ENCODE results near the gene USP47.

The USP47 gene

GRCh38 chr11:11937433-11937832, 95.7 kb downstream of the USP47 start:
- DNase-seq (ENCODE audit: low read depth): no peak

GRCh38 chr11:11937957-11938356, 96.2 kb downstream of the USP47 start:
- no peak for DNase-seq (ENCODE audit: low read depth)

- DNase-seq (ENCODE audit: low read depth): no peak
Observed at GRCh38 chr11:11940551-11940950, 98.8 kb downstream of the USP47 start.

- no peak for DNase-seq (ENCODE audit: low read depth)
Observed at GRCh38 chr11:11942668-11943067, 100.9 kb downstream of the USP47 start.

- no peak for DNase-seq (ENCODE audit: low read depth)
Observed at GRCh38 chr11:11944444-11944843, 102.7 kb downstream of the USP47 start.

DNA sequence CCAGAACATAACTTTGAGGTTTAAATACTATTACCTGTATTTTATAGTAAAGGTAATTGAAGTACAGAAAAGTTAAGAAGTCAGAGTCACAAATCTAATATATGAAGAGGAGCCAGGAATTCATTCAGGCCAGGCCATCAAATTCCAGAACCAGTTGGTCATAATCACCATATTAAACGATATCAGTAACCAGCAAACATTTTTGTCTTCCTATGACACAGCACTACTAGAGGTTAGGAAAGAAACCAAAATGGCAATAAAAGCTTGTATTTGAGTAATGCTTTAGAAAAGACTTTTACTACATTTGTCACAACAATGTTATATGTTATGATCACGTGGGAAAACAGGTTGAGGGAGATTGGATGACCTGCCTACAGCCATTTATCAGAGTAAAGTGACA, 104.4 kb downstream of the USP47 start:
- no peak for DNase-seq (ENCODE audit: low read depth)

DNA sequence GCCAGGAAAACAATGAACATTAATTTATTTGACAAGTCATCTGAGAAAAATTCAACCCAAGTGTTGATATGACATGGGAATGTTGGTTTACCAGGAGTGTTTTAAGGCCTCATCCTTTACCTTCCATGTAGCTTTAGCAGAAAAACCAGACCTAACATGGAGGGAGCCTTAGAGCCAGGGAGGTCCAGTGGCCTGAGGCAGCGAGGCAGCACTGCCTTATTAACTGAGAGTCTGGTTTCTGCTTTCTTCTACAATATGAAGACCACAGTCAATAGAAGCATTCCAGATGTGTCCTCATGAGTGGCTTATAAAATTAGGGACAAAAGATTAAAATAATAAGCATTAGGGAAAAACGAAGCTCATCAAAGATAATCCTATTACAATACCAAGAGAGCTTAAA, 105.1 kb downstream of the USP47 start:
- DNase-seq (ENCODE audit: low read depth): no peak

- DNase-seq (ENCODE audit: low read depth): no peak
Observed at GRCh38 chr11:11947825-11948224, 106.1 kb downstream of the USP47 start.

- no peak for DNase-seq (ENCODE audit: low read depth)
Observed at GRCh38 chr11:11948242-11948947, 106.6 kb downstream of the USP47 start.

GRCh38 chr11:11949482-11949881, 107.7 kb downstream of the USP47 start:
- DNase-seq (ENCODE audit: low read depth): no peak

- DNase-seq (ENCODE audit: low read depth): no peak
Observed at GRCh38 chr11:11952036-11952435, 110.3 kb downstream of the USP47 start.

DNA sequence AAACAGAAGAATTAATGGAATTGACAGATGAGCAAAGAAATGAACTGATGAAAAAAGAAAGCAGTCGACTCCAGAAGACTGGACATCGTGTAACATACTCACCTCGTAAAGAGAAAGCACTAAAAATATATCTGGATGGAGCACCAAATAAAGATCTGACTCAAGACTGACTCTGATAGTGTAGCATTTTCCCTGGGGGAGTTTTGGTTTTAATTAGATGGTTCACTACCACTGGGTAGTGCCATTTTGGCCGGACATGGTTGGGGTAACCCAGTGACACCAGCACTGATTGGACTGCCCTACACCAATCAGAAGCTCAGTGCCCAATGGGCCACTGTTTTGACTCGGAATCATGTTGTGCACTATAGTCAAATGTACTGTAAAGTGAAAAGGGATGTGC, 114.2 kb downstream of the USP47 start:
- no peak for DNase-seq (ENCODE audit: low read depth)

DNA sequence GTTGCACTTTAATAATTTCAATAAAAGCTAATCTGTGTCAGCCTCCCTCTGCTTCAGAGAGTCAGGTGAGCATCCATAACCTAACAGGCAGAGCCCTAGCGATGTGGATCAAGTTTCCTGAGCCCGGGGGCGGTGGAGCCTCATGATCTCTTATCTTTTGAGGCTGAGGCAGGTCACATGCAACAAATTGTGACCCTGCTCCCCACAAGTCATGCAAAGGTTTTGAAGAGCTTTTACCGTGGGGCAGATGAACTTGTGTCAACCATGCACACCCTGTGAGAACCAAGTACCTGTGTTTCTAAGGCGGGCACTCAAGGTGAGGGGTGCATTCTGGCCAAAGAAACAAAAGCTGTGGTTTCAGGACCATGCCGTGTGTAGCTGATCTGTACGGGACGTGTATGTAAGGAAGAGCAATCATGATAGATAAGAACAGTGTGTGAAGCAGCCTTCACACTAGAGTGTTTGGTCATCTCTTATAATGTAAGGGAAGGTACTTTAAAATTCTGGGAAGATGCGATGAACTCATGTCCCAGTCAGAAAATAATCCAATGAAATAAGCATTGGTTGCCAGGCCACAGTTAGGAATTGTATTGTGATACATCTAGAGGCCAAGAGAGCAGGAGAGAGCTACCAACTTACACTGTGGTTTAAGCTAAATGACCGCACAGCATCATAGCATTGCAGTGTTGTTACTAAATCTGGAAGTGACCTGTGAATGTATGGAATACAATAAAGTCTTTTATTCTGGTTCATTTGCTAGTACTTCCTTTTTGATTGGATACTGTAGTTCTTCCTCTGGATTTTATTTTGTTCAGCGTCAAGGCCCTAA, 116.8 kb downstream of the USP47 start:
- DNase-seq (ENCODE audit: low read depth): no peak

DNA sequence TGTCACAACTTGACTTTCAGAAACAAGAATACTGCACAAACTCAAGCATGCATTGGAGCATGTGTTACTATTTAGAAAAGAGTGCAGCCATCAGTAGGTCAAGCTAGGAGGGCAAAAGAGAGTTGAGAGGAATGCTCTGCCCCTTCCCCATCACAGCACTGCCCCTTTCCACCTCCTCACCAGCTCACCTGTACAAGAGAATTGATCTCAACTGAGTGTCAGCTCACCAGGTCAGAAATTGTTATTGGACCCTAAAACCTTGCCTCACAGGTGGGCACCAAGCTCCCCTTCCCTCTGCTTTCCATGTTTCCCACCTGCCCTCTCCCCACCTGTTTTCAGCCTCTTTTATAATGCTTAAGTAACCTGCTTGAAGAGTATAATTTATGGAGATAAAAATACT, 117.8 kb downstream of the USP47 start:
- DNase-seq (ENCODE audit: low read depth): no peak

- DNase-seq (ENCODE audit: low read depth): no peak
Observed at GRCh38 chr11:11960687-11961086, 118.9 kb downstream of the USP47 start.

- DNase-seq (ENCODE audit: low read depth): no peak
Observed at GRCh38 chr11:11961399-11962028, 119.7 kb downstream of the USP47 start.

- DNase-seq (ENCODE audit: low read depth): no peak
Observed at GRCh38 chr11:11963067-11963466, 121.3 kb downstream of the USP47 start.

GRCh38 chr11:11963842-11964773, 122.3 kb downstream of the USP47 start:
- no peak for DNase-seq (ENCODE audit: low read depth)

- DNase-seq (ENCODE audit: low read depth): no peak
Observed at GRCh38 chr11:11964774-11965150, 123.0 kb downstream of the USP47 start.

DNA sequence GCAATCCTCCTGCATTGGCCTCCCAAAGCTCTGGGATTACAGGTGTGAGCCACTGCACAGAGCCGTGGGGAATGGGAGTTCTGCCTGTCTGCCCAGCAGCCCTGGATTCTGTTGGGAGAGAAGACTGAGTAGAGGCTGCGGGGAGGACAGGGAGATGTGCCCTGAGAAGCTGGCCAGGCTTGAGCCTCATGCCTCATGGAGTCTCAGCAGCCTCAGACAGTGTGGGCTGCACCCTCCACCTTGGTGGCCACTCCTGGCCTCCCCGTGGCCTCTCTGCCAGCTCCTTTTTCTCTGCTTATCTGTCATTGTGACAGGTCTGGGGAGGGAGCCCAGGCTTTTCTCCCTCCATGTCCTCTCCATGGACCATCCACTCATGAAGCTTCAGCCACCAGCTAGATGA, 123.4 kb downstream of the USP47 start:
- no peak for DNase-seq (ENCODE audit: low read depth)

DNA sequence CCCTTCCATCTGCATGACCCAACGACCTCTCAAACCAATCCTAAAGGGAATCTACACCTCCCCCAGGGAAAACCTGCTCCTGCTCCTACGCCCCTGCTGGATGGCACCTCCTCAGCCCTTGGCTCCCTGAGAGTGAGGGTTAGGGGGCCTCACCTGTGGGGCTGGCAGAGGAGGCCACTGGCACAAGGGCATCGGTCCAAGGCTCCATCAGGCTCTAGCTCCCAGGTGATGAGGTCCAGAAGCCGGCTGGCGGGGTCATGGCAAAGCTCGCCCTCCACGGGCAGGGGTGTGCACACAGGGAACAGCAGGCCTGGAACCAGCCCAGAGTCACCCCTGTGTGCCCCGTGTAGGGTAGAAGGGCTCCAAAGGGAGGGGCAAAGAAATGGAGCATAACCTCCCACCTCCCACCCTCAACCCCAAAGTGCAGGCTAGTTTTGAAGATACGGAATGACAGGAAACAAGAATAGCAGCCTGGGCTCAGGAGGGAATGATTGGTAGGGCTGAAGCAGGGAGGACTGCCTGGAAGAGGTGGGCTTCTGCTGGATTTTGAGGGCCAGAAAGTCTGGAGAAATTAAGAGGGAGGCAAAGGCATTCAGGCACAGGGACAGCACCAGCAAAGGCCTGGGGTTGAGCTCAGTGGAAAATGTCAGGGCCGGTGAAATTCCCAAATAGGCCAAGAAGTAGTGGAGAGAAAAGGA, 124.0 kb downstream of the USP47 start:
- no peak for DNase-seq (ENCODE audit: low read depth)

Data from activated T-helper 9 cell treated with anti-CD3 and anti-CD28 coated beads, Interleukin-2, amount 50 U/mL, for 16 hours (primary cell).